Measurements from ENCODE around the gene LYAR.

Gene LYAR

GRCh38 chr4:4317496-4318232 is 27.7 kb upstream of the LYAR start:
- in situ Hi-C loops (cut with MboI; ENCODE audit: low sequenced_read_pairs), result no loop called here

DNA sequence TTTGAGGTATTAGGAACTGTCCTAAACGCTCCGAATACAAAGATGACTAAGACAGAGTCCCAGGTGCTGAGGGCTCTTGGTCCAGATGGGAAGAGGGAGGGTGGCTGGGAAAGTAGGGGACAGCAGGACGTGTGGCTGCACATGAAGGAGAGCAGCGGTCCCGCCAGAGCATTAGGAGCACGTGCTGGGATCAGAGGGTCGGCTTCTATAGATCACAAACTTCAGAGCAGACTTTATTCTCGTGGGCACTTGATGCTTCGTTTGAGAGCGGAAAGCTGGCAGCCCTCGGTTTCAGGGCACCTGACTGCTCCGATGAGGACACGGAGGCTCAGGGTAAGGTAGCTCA is 26.2 kb upstream of the LYAR start:
- in situ Hi-C loops (cut with MboI; ENCODE audit: low sequenced_read_pairs), result no loop called here

GRCh38 chr4:4315461-4316149 is 25.7 kb upstream of the LYAR start:
- in situ Hi-C loops (cut with MboI; ENCODE audit: low sequenced_read_pairs), result no loop called here

DNA sequence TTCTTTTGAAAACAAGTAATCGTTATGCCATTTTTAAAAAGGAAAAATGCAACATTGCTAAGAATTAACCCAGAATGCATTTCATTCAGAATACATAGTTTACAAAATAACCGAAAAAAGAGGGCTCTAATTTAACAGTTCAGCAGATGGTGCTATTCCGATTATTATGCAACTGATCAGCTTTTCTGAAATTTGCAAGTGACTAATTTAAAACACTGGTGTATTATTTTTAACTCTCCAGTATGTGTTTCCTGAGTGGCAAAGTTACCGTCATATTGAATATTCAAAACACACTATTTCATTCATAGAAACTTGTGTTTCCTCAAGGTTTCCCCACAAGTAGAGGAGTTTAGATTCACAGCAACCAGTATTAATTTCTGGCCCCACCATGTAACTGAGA is 21.2 kb upstream of the LYAR start:
- in situ Hi-C loops (cut with MboI; ENCODE audit: low sequenced_read_pairs), result no loop called here

DNA sequence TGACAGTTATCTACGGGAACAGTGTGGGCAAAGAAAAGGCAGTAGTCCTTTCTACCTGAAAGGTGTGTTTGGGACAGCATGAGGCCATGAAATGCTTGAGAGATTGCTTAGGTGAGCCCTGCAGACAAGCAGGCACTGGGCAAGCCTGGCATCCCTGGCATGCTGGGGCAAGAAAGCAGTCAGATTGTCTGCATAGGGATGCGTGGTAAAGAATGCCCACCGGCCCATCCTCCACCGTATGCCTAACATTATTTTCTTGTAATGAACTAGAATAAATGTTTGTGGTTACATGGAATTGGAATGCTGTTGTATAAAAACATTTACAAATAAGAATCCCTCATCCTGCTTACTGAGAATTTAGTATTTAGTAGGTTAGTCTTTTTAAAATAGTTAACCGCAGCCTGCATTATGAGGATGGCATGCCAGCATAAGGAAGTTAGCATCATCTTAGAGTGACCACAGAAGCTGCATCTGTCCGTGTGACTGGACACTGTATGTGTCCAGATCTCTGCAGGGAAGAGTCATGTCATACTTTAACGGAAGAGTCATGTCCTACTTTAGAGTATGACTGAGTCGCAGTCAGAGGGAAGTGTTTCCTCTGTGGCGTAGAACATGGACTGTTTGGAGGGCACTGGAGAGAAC is 19.0 kb upstream of the LYAR start:
- in situ Hi-C loops (cut with MboI; ENCODE audit: low sequenced_read_pairs), result no loop called here

- in situ Hi-C loops (cut with MboI; ENCODE audit: low sequenced_read_pairs), result no loop called here
These were observed 17.0 kb upstream of the LYAR start for GRCh38 chr4:4306920-4307319.

GRCh38 chr4:4302416-4302815 is 12.5 kb upstream of the LYAR start:
- in situ Hi-C loops (cut with MboI; ENCODE audit: low sequenced_read_pairs), result no loop called here

- in situ Hi-C loops (cut with MboI; ENCODE audit: low sequenced_read_pairs), result no loop called here
These were observed 12.0 kb upstream of the LYAR start for GRCh38 chr4:4302001-4302400.

DNA sequence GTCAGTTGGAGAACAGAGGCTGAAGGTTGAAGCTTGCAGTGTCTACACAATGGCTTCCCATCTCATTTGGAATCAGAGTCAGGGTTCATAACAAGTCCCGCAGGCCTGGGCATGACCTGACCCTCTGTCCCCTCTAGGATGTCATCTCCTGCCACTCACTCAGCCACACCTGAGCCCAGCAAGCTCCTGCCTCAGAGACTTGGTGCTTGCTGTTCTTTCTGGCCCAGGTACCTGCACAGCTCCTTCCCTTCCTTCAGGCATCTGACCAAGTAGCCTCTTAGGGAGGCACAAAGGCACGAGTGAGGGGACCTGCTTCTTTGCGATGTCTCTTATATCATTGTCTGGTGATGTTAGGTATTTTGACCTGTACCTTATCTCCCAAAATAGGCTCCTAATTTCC is 9.1 kb upstream of the LYAR start:
- in situ Hi-C loops (cut with MboI; ENCODE audit: low sequenced_read_pairs), result no loop called here

DNA sequence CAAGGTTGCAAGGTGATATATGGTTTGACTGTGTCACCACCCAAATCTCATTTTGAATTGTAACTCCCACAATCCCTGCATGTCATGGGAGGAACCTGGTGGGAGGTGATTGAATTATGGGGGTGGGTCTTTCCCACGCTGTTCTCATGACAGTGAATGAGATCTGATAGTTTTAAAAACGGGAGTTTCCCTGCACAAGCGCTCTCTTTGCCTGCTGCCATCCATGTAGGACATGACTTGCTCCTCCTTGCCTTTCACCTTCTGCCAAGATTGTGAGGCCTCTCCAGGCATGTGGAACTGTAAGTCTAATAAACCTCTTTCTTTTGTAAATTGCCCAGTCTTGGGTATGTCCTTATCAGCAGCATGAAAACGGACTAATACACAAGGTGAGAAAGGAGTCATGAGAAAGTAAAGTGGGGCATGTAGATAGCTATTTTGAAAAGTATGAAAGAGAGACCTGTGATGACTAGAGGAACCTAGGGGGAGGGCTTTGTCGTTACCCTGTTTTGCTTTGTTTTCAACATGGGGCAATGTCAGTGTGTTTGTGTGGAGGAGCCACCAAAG is 6.4 kb upstream of the LYAR start:
- in situ Hi-C loops (cut with MboI; ENCODE audit: low sequenced_read_pairs), result no loop called here

DNA sequence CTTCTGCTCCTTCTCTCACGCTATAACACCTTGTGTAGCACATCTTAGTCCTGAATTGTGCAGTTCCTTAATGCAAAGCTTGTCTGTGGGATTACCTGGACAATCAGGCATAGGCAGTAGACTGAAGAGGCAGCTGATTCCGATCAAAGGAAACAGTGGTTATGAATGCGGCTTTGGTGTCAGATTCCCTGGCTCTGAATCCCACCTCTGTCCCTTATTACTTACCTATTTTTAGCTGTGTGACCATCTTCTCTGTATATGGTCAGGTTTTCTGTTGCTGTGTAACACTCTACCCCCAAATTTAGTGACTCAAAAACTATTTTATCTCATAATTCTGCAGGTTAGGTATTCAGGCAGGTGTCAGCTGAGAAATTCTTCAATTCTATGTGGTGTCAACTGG is 3.3 kb upstream of the LYAR start:
- in situ Hi-C loops (cut with MboI; ENCODE audit: low sequenced_read_pairs), result no loop called here

DNA sequence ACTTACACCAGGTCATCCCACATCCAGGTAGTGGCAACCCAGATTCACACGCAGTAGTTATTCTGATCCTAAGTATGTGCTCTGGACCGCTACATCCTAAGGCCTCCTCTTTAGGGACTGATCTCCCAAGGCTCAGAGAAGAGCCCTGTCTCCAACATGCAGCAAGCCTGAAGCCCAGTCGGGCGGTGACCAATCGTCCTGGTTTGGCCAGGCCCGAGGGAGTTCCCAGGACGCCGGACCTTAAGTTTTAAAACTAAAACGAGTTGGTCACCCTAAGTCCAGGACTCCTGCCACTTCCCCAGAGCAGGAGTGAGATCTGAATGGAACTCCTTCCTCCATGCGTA is 385 bp downstream of the LYAR start:
- in situ Hi-C loops (cut with MboI; ENCODE audit: low sequenced_read_pairs), result no loop called here

GRCh38 chr4:4289055-4289454 is 899 bp downstream of the LYAR start:
- in situ Hi-C loops (cut with MboI; ENCODE audit: low sequenced_read_pairs), result no loop called here

GRCh38 chr4:4288098-4288497 is 1.9 kb downstream of the LYAR start:
- in situ Hi-C loops (cut with MboI; ENCODE audit: low sequenced_read_pairs), result no loop called here

GRCh38 chr4:4284827-4285618 is 4.9 kb downstream of the LYAR start:
- in situ Hi-C loops (cut with MboI; ENCODE audit: low sequenced_read_pairs), result no loop called here

GRCh38 chr4:4281787-4282186 is 8.2 kb downstream of the LYAR start:
- in situ Hi-C loops (cut with MboI; ENCODE audit: low sequenced_read_pairs), result no loop called here

- in situ Hi-C loops (cut with MboI; ENCODE audit: low sequenced_read_pairs), result no loop called here
These were observed 12.4 kb downstream of the LYAR start for GRCh38 chr4:4277531-4277930.

DNA sequence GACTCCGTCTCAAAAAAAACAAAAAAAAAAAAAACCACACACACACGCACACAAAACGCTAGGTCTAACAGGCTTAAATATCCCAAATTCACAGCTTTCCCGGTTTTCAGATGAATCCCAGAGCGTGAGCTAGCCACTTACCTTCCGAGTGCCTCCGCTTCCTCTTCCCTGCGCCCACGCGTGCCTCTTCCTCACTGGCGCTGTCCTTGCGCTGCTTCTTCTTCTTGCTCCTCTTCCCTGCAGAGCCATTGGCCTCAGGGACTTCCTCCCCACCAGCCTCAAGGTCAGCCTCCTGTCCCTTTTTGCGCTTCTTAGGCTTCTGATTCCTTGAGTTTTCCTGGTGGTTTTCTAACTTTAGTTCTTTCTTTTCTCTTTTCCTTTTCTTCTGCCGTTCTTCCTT is 15.7 kb downstream of the LYAR start:
- in situ Hi-C loops (cut with MboI; ENCODE audit: low sequenced_read_pairs), result no loop called here

GRCh38 chr4:4271912-4272311 is 18.0 kb downstream of the LYAR start:
- in situ Hi-C loops (cut with MboI; ENCODE audit: low sequenced_read_pairs), result no loop called here

DNA sequence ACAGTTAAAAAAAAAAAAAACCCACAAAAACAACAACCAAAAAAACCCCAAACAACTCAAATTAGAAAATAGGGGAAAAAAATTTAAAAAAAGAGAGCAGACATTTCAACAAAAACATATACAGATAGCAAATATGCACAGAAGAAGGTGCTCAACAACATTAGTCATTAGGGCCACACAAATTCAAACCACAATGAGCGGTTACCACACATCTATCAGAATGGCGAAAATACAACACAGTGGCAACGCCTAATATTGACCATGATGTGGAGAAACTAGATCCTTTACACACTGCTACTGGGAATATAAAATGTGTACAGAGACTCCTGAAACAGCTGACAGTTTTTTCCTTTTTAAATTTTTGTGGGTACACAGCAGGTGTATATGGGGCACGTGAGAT is 19.4 kb downstream of the LYAR start:
- in situ Hi-C loops (cut with MboI; ENCODE audit: low sequenced_read_pairs), result no loop called here

DNA sequence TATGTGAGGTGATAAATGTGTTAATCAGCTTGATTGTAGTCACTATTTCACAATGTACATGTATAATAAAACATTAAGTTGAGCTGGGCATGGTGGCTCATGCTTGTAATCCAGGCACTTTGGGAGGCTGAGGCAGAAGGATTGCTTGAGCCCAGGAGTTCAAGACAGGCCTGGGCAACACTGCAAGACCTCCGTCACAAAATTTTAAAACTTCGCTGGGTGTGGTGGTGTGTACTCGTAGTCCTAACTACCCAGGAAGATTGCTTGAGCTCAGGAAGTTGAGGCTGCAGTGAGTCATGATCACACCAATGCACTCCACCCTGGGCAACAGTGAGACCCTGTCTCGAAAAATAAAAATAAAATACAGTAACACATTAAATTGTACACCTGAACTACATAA is 20.1 kb downstream of the LYAR start:
- in situ Hi-C loops (cut with MboI; ENCODE audit: low sequenced_read_pairs), result no loop called here

Data from HL-60/S4 (cell line).